HG03439 (cell line): ENCODE results near the gene STATH.
"Not testable (repeated sequence)": the region's sequence is repeated elsewhere in the genome, so short reads cannot be mapped to it uniquely, and the experiment has no call there.

Experiments used
- ATAC-seq: cut with Tn5 transposase; IDR thresholded peaks from one replicate; pipeline ENCODE4 v1.9.1; 2021; ENCODE audit warnings: mild to moderate bottlenecking, moderate library complexity; ENCODE audit not compliant: unreplicated experiment

Gene STATH

GRCh38 chr4:69995526-69996016, at the start of gene STATH:
Gene STATH (plus strand): TSS chr4:69995966. CDS start chr4:69998438, 2,472 bp downstream.
- ATAC-seq = no peak

GRCh38 chr4:69951602-69952001, 44.2 kb upstream of the STATH start:
- ATAC-seq = no peak

- ATAC-seq = no peak
These were observed 38.6 kb upstream of the STATH start for GRCh38 chr4:69957209-69957608.

- no peak for ATAC-seq
These were observed 30.1 kb upstream of the STATH start, which contains the start of gene CSN2 for GRCh38 chr4:69965628-69966027. Gene CSN2 (minus strand): TSS chr4:69965728. CDS start chr4:69960995, 4,733 bp downstream.

- no peak for ATAC-seq
These were observed 25.7 kb upstream of the STATH start for GRCh38 chr4:69970071-69970470.

GRCh38 chr4:69974631-69975030, 21.1 kb upstream of the STATH start:
- ATAC-seq = no peak

GRCh38 chr4:69977582-69977981, 18.2 kb upstream of the STATH start:
- ATAC-seq = no peak

- ATAC-seq = no peak
These were observed 11.7 kb upstream of the STATH start for GRCh38 chr4:69984030-69984443.

- ATAC-seq = no peak
These were observed 9.1 kb upstream of the STATH start for GRCh38 chr4:69986663-69987062.

GRCh38 chr4:69991016-69991415, 4.8 kb upstream of the STATH start:
- no peak for ATAC-seq

- no peak for ATAC-seq
These were observed 984 bp upstream of the STATH start for GRCh38 chr4:69994782-69995181.

GRCh38 chr4:69999420-69999819, 3.7 kb downstream of the STATH start:
- ATAC-seq = peak; percentile 72

- no peak for ATAC-seq
These were observed 4.9 kb downstream of the STATH start for GRCh38 chr4:70000711-70001110.

- no peak for ATAC-seq
These were observed 6.7 kb downstream of the STATH start for GRCh38 chr4:70002507-70002906.

- ATAC-seq = no peak
These were observed 13.0 kb downstream of the STATH start for GRCh38 chr4:70008771-70009170.

- not testable (repeated sequence) for ATAC-seq
These were observed 23.2 kb downstream of the STATH start for GRCh38 chr4:70019006-70019405.

GRCh38 chr4:70023218-70023617, 27.5 kb downstream of the STATH start:
- no peak for ATAC-seq

GRCh38 chr4:70027011-70027410, 31.2 kb downstream of the STATH start:
- ATAC-seq = no peak

- ATAC-seq = not testable (repeated sequence)
These were observed 32.4 kb downstream of the STATH start, which contains the start of gene HTN3 for GRCh38 chr4:70028159-70028558. Gene HTN3 (plus strand): TSS chr4:70028459. CDS start chr4:70030741, 2,282 bp downstream.

GRCh38 chr4:70037559-70037958, 41.8 kb downstream of the STATH start:
- ATAC-seq = not testable (repeated sequence)

GRCh38 chr4:70039928-70040327, 44.2 kb downstream of the STATH start:
- ATAC-seq = not testable (repeated sequence)

- no peak for ATAC-seq
These were observed 46.0 kb downstream of the STATH start for GRCh38 chr4:70041652-70042286.

GRCh38 chr4:70050138-70050537, 54.4 kb downstream of the STATH start, which contains the start of gene HTN1:
Gene HTN1 (plus strand): TSS chr4:70050438. CDS start chr4:70053077, 2,639 bp downstream.
- ATAC-seq = not testable (repeated sequence)
